ENCODE measurements around the gene SSH3.
A peak's percentile ranks its signal among the peaks of the same experiment; 100 is the strongest.

The SSH3 gene

DNA sequence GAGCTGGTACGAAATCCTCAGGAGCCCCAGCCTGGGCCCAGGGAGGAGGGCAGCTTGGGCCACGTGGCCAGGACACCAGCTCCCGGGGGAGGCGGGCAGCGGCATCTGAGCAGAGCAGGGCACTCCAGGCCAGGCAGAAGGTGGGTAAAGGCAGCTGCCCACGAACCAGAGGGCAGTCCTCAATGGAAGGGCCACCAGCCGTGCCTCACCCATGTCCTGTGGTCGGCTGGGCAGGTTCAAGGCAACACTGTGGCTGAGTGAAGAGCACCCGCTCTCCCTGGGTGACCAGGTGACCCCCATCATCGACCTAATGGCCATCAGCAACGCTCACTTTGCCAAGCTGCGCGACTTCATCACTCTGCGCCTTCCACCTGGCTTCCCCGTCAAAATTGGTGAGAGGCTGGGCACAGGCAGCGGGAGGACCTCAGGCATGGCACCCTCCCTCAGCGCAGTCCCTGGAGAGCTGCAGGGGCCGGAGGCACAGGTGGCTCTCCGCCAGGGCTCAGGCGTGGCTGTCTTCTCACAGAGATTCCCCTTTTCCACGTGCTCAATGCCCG is 2.5 kb upstream of the SSH3 start:
- H3K9me3 Mint-ChIP-seq = peaks cover 3 to 10% of the 10 kb centered on the region in 2 donors
- H3K36me3 Mint-ChIP-seq (ENCODE audit: insufficient read depth) = peaks cover 58% of the 10 kb centered on the region
- peaks cover 17 to 27% of the 10 kb centered on the region in 2 donors for H3K4me1 Mint-ChIP-seq (ENCODE audit: low read depth in 2 of 2)
- no peak overlapping the region for H3K27ac Mint-ChIP-seq
- H3K4me3 Mint-ChIP-seq = no peak overlapping the region
- no peaks in the 10 kb centered on the region for H3K27me3 Mint-ChIP-seq
- ATAC-seq (replicated peaks) (no peak), DNase-seq (no peak)

DNA sequence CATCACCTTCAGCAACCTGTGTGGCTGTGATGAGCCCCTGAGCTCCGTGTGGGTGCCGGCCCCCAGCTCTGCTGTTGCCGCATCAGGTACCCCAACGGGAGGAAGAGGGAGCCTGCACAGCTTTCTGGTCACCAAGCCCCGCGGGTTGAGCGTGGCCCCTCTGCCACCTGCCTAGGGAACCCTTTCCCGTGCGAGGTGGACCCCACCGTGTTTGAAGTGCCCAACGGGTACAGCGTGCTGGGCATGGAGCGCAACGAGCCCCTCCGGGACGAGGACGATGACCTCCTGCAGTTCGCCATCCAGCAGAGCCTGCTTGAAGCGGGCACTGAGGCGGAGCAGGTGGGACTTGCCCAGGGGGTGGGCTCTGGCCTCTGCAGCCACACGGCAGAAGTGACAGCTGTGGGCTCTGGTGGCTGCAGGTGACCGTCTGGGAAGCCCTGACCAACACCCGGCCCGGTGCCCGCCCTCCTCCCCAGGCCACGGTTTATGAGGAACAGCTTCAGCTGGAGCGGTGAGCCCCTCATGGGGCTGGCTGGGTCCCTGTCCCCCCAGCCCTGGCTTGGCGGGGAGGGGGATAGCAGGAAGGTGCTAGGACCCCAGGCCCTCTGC is 1.9 kb upstream of the SSH3 start:
- Mint-ChIP-seq H3K27ac (no peak overlapping the region), H3K4me1 (ENCODE audit: low read depth in 2 of 2) (peaks cover 17 to 26% of the 10 kb centered on the region in 2 donors), H3K27me3 (no peaks in the 10 kb centered on the region), H3K9me3 (peaks cover 3 to 4% of the 10 kb centered on the region in 2 donors), H3K36me3 (ENCODE audit: insufficient read depth) (peaks cover 52% of the 10 kb centered on the region), H3K4me3 (no peak overlapping the region)
- no peak for DNase-seq
- no peak for ATAC-seq (replicated peaks)

DNA sequence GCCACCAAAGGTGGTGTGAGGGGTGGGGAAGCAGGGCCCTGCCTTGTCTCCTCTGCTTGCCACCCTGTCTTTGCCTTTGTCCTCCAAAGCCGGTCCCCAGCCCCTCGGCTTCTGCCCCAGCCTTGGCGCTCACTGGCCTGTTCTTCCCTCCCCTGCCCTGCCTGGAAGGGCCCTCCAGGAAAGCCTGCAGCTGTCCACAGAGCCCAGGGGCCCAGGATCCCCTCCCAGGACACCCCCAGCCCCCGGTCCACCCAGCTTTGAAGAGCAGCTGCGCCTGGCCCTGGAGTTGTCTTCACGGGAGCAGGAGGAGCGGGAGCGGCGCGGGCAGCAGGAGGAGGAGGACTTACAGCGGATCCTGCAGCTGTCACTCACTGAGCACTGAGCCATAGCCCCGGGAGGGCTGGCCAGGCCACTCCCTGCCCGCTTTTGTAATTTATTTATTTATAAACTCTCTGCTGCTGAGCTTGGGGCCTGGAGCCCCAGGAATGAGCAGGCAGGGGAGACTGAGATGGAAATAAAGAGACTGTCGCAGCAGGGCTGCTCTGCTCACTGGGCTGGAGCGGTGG is 1.3 kb upstream of the SSH3 start:
- H3K9me3 Mint-ChIP-seq = no peaks in the 10 kb centered on the region
- peak overlapping the region; percentile 57 to 72 for H3K4me3 Mint-ChIP-seq
- peak overlapping the region in 1 of 2 donors; percentile 81 for H3K27ac Mint-ChIP-seq
- no peaks in the 10 kb centered on the region for H3K27me3 Mint-ChIP-seq
- peaks cover 17 to 19% of the 10 kb centered on the region in 2 donors for H3K4me1 Mint-ChIP-seq (ENCODE audit: low read depth in 2 of 2)
- ATAC-seq (replicated peaks) = no peak
- DNase-seq = no peak
- H3K36me3 Mint-ChIP-seq (ENCODE audit: insufficient read depth) = peaks cover 46% of the 10 kb centered on the region

DNA sequence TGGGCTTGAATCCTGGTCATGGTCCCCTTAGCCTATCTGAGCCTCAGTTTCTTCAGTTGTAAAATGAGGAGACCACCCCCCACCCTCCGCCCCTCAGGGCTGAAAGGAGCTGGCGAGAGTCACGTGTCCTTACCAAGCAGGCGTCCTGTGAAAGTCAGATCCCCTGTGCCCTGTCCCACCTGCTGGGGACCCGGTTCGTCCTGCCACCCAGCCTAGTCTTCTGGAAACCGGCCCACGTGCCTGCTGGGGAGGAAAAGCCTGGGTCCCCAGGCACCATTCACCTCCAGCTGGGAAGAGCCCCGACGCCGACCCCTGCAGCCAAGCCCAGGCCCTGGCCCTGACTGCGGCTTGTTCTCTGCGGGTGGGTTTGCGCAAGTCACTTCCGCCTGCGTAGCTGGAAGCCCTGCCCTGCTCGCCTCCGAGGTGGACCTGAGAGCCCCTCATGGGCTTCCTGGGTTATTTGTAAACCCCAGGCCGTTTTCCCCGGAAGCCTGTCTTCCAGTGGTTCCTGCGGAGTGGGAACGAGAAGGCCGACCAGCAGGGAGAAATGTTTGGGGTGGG is 679 bp upstream of the SSH3 start:
- H3K4me1 Mint-ChIP-seq (ENCODE audit: low read depth in 2 of 2) = peaks cover 17 to 18% of the 10 kb centered on the region in 2 donors
- no peaks in the 10 kb centered on the region for H3K9me3 Mint-ChIP-seq
- peak; percentile 35 for ATAC-seq (replicated peaks)
- H3K36me3 Mint-ChIP-seq (ENCODE audit: insufficient read depth) = peaks cover 40% of the 10 kb centered on the region
- no peaks in the 10 kb centered on the region for H3K27me3 Mint-ChIP-seq
- peak overlapping the region; percentile 57 to 72 for H3K4me3 Mint-ChIP-seq
- peak overlapping the region; percentile 81 for H3K27ac Mint-ChIP-seq
- no peak for DNase-seq

DNA sequence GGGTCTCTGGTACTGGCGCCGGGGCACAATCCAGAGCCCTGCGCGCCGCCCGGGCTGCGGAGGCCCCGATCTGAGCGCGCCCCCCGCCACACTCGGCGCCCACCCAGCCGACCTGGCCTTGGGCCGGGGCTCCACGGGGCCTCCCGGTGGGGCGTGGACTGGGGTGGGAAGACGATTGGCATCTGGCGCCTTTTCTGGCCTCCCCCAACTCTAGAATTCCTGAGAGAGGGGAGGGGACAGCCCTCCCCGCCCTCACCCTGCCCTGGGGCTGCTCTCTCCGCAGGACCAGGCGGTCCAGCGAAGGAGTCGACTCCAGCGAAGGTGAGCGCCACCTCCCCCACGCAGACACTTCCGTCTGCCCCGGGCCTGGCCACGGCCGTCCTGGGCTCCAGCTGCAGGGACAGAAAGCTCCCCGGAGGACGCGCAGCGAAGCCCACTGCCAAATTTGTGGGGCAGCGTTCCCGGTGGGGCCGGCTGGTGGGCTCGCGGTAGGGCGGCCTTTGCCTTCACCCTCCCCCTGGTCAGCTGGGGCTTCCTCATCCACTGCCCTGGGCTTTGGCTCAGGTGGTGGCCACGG is 593 bp downstream of the SSH3 start:
- peaks cover 12 to 14% of the 10 kb centered on the region in 2 donors for H3K4me1 Mint-ChIP-seq (ENCODE audit: low read depth in 2 of 2)
- no peak overlapping the region for H3K27ac Mint-ChIP-seq
- H3K9me3 Mint-ChIP-seq = no peaks in the 10 kb centered on the region
- H3K4me3 Mint-ChIP-seq = peak overlapping the region; percentile 57 to 72
- H3K36me3 Mint-ChIP-seq (ENCODE audit: insufficient read depth) = peaks cover 31% of the 10 kb centered on the region
- no peaks in the 10 kb centered on the region for H3K27me3 Mint-ChIP-seq
- no peak for DNase-seq
- peak; percentile 51 for ATAC-seq (replicated peaks)

DNA sequence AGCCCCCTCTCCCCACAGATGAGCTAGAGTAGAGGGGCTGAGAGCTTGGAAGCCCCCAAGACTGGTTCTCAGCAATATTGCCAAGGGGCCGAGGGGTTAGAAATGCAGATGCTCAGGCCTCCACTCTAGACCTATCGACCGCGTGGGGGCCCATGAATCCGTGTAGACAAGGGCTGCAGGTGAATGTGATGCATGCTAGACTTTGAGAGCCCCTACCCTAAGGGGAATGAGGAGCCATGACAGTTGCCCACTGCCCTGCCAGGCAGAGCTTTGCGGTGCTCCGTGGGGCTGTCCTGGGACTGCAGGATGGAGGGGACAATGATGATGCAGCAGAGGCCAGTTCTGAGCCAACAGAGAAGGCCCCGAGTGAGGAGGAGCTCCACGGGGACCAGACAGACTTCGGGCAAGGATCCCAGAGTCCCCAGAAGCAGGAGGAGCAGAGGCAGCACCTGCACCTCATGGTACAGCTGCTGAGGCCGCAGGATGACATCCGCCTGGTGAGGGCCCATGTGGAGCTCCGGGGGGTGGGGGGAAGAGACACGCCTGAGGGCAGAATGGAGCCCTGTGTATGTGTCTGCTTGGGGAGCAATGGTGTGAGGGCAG is 1.3 kb downstream of the SSH3 start:
- DNase-seq (no peak), ATAC-seq (replicated peaks) (no peak)
- Mint-ChIP-seq H3K4me1 (ENCODE audit: low read depth in 2 of 2) (peaks cover 12 to 16% of the 10 kb centered on the region in 2 donors), H3K36me3 (ENCODE audit: insufficient read depth) (peaks cover 24% of the 10 kb centered on the region), H3K27me3 (no peaks in the 10 kb centered on the region), H3K4me3 (peak overlapping the region; percentile 57 to 72), H3K9me3 (no peaks in the 10 kb centered on the region), H3K27ac (peak overlapping the region in 1 of 2 donors; percentile 81)

DNA sequence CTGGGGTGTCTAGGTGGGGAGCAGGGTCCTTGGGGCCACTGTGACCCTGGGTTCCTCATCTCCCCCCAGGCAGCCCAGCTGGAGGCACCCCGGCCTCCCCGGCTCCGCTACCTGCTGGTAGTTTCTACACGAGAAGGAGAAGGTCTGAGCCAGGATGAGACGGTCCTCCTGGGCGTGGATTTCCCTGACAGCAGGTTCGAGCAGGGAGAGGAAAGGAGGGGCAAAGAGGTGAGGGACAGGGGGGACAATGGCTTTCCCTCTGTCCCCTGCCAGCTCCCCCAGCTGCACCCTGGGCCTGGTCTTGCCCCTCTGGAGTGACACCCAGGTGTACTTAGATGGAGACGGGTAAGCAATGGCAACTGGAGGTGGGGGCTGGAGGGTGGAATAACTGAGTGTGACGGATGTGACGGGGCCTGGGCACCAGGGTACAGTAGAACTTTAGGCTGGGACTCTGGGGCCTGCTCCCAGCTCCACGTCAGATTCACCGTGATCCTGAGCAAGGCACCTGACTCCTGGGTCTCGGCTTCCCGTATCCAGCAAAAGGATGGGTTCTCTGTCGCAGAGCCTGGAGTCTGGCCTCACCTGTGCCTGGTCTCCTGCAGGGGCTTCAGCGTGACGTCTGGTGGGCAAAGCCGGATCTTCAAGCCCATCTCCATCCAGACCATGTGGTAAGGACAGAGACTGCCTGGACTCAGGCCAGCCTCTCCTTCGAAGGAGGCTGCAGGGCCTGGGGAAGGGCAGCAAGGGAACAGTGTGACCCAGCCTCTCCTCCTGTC is 3.6 kb downstream of the SSH3 start:
- DNase-seq = no peak
- H3K27ac Mint-ChIP-seq = no peak overlapping the region
- H3K4me1 Mint-ChIP-seq (ENCODE audit: low read depth in 2 of 2) = peaks cover 16 to 23% of the 10 kb centered on the region in 2 donors
- H3K4me3 Mint-ChIP-seq = no peak overlapping the region
- ATAC-seq (replicated peaks) = no peak
- peaks cover 14% of the 10 kb centered on the region for H3K36me3 Mint-ChIP-seq (ENCODE audit: insufficient read depth)
- no peaks in the 10 kb centered on the region for H3K27me3 Mint-ChIP-seq
- no peaks in the 10 kb centered on the region for H3K9me3 Mint-ChIP-seq

DNA sequence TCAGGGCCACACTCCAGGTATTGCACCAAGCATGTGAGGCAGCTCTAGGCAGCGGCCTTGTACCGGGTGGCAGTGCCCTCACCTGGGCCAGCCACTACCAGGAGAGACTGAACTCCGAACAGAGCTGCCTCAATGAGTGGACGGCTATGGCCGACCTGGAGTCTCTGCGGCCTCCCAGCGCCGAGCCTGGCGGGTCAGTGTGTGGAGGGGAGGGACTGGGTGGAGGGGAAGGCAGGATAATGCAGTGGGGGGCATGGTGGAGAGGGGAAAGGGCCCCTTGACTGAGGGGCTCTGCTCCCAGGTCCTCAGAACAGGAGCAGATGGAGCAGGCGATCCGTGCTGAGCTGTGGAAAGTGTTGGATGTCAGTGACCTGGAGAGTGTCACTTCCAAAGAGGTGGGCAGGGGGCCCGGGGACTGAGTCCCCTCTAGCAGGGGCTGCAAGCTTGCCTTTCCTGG is 4.2 kb downstream of the SSH3 start:
- H3K4me3 Mint-ChIP-seq = no peak overlapping the region
- H3K4me1 Mint-ChIP-seq (ENCODE audit: low read depth in 2 of 2) = peaks cover 18 to 26% of the 10 kb centered on the region in 2 donors
- H3K9me3 Mint-ChIP-seq = no peaks in the 10 kb centered on the region
- no peaks in the 10 kb centered on the region for H3K27me3 Mint-ChIP-seq
- ATAC-seq (replicated peaks) (no peak), DNase-seq (no peak)
- no peak overlapping the region for H3K27ac Mint-ChIP-seq
- H3K36me3 Mint-ChIP-seq (ENCODE audit: insufficient read depth) = peaks cover 8% of the 10 kb centered on the region

DNA sequence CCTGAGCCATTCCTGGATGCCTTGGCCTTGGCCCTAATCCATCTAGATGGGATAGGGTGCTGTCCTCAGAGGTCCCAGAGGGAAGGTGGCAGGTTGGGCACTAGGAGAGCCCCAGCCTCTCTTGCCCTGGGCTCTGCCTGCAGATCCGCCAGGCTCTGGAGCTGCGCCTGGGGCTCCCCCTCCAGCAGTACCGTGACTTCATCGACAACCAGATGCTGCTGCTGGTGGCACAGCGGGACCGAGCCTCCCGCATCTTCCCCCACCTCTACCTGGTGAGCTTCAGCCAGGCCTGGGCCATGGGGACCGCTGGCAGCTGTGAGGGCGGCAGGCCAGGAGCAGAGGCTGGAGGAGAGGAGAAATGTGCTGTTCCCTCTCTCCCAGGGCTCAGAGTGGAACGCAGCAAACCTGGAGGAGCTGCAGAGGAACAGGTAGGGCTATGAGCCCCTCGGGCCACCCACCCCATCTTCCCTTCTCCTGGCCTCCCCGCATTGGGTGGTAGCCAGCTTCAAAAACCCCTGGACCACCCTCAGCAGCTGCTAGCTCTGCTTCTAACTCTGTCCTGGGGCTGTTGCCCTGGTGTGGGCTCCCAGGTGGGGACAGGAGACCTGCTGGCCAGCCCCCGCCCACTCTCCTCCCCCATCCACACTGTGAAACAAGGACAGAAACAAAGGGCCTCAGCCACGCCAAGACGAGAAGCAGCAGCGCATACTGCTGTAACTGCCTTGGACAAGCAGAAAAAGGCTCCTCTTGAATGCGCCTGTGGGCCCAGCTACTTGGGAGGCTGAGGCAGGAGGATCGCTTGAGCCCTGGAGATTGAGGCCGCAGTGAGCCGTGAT is 4.9 kb downstream of the SSH3 start:
- Mint-ChIP-seq H3K27ac (no peak overlapping the region), H3K27me3 (no peaks in the 10 kb centered on the region), H3K4me1 (ENCODE audit: low read depth in 2 of 2) (peaks cover 21 to 27% of the 10 kb centered on the region in 2 donors), H3K4me3 (no peak overlapping the region), H3K36me3 (ENCODE audit: insufficient read depth) (peaks cover 4% of the 10 kb centered on the region), H3K9me3 (no peaks in the 10 kb centered on the region)
- DNase-seq (no peak), ATAC-seq (replicated peaks) (no peak)

DNA sequence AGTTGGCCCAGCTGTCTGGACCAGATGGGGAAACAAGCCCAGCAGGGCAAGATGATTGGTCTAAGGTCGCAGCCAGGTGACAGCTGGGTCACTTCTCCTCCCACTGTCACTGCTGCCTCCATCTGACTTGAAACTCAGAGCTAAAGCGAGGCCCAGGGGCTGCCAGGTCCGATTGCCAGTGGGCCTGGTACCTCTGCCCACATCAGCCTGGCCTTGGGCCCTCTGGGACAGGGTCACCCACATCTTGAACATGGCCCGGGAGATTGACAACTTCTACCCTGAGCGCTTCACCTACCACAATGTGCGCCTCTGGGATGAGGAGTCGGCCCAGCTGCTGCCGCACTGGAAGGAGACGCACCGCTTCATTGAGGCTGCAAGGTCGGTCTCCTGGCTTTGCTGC is 5.8 kb downstream of the SSH3 start:
- ATAC-seq (replicated peaks) (no peak), DNase-seq (no peak)
- H3K27me3 Mint-ChIP-seq = no peaks in the 10 kb centered on the region
- H3K4me3 Mint-ChIP-seq = no peak overlapping the region
- H3K4me1 Mint-ChIP-seq (ENCODE audit: low read depth in 2 of 2) = peaks cover 28 to 35% of the 10 kb centered on the region in 2 donors
- no peak overlapping the region for H3K27ac Mint-ChIP-seq
- no peaks in the 10 kb centered on the region for H3K9me3 Mint-ChIP-seq
- peaks cover 8% of the 10 kb centered on the region for H3K36me3 Mint-ChIP-seq (ENCODE audit: insufficient read depth)

DNA sequence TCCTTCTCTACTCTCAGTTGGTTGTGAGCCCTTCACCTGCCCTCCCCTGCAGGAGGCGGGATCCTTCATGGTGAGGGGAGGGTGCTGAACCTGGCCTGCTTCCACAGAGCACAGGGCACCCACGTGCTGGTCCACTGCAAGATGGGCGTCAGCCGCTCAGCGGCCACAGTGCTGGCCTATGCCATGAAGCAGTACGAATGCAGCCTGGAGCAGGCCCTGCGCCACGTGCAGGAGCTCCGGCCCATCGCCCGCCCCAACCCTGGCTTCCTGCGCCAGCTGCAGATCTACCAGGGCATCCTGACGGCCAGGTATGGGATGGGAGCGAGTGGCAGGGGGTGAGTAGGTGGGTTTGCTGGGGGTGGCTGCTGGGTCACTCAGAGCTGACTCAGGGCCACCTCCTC is 6.3 kb downstream of the SSH3 start:
- DNase-seq = no peak
- H3K27ac Mint-ChIP-seq = no peak overlapping the region

More for the DNA sequence above, 6.3 kb downstream of the SSH3 start:
- no peak overlapping the region for H3K4me3 Mint-ChIP-seq
- peaks cover 8% of the 10 kb centered on the region for H3K36me3 Mint-ChIP-seq (ENCODE audit: insufficient read depth)
- no peaks in the 10 kb centered on the region for H3K27me3 Mint-ChIP-seq
- no peaks in the 10 kb centered on the region for H3K9me3 Mint-ChIP-seq
- peaks cover 28 to 33% of the 10 kb centered on the region in 2 donors for H3K4me1 Mint-ChIP-seq (ENCODE audit: low read depth in 2 of 2)
- no peak for ATAC-seq (replicated peaks)
